ENCODE results near the gene EFNA2.

The EFNA2 gene

GRCh38 chr19:1271528-1272422, 13.9 kb upstream of the EFNA2 start:
- in situ Hi-C loops (cut with MboI; ENCODE audit: low sequenced_read_pairs), result no loop called here

- in situ Hi-C loops (cut with MboI; ENCODE audit: low sequenced_read_pairs), result no loop called here
Measured at GRCh38 chr19:1272423-1273262, 13.0 kb upstream of the EFNA2 start.

GRCh38 chr19:1273263-1274041, 12.2 kb upstream of the EFNA2 start:
- in situ Hi-C loops (cut with MboI; ENCODE audit: low sequenced_read_pairs), result no loop called here

- in situ Hi-C loops (cut with MboI; ENCODE audit: low sequenced_read_pairs), result no loop called here
Measured at GRCh38 chr19:1274081-1274851, 11.4 kb upstream of the EFNA2 start.

GRCh38 chr19:1274852-1275259, 10.8 kb upstream of the EFNA2 start:
- in situ Hi-C loops (cut with MboI; ENCODE audit: low sequenced_read_pairs), result no loop called here

- in situ Hi-C loops (cut with MboI; ENCODE audit: low sequenced_read_pairs), result no loop called here
Measured at GRCh38 chr19:1275260-1275975, 10.3 kb upstream of the EFNA2 start, which contains the start of gene FAM174C. FAM174C (plus strand) TSS chr19:1275530; CDS start chr19:1275550, 20 bp downstream.

GRCh38 chr19:1275976-1276627, 9.6 kb upstream of the EFNA2 start:
- in situ Hi-C loops (cut with MboI; ENCODE audit: low sequenced_read_pairs), result no loop called here

- in situ Hi-C loops (cut with MboI; ENCODE audit: low sequenced_read_pairs), result no loop called here
Measured at GRCh38 chr19:1276628-1277022, 9.0 kb upstream of the EFNA2 start.

- in situ Hi-C loops (cut with MboI; ENCODE audit: low sequenced_read_pairs), result no loop called here
Measured at GRCh38 chr19:1277061-1277460, 8.6 kb upstream of the EFNA2 start.

GRCh38 chr19:1278074-1278473, 7.6 kb upstream of the EFNA2 start:
- in situ Hi-C loops (cut with MboI; ENCODE audit: low sequenced_read_pairs), result no loop called here

GRCh38 chr19:1278713-1279660, 6.7 kb upstream of the EFNA2 start:
- in situ Hi-C loops (cut with MboI; ENCODE audit: low sequenced_read_pairs), result no loop called here

GRCh38 chr19:1279782-1280341, 5.8 kb upstream of the EFNA2 start:
- in situ Hi-C loops (cut with MboI; ENCODE audit: low sequenced_read_pairs), result no loop called here

GRCh38 chr19:1280636-1281568, 4.8 kb upstream of the EFNA2 start:
- in situ Hi-C loops (cut with MboI; ENCODE audit: low sequenced_read_pairs), result no loop called here

GRCh38 chr19:1281569-1282287, 3.9 kb upstream of the EFNA2 start:
- in situ Hi-C loops (cut with MboI; ENCODE audit: low sequenced_read_pairs), result no loop called here

- in situ Hi-C loops (cut with MboI; ENCODE audit: low sequenced_read_pairs), result no loop called here
Measured at GRCh38 chr19:1282588-1283206, 3.0 kb upstream of the EFNA2 start.
